GM18870 (cell line): ENCODE measurements around the gene ACMSD.

Source experiments
- ATAC-seq: cut with Tn5 transposase; IDR thresholded peaks from one replicate; pipeline ENCODE4 v1.9.1; 2021; ENCODE audit warnings: moderate library complexity; ENCODE audit not compliant: unreplicated experiment

Gene ACMSD

DNA sequence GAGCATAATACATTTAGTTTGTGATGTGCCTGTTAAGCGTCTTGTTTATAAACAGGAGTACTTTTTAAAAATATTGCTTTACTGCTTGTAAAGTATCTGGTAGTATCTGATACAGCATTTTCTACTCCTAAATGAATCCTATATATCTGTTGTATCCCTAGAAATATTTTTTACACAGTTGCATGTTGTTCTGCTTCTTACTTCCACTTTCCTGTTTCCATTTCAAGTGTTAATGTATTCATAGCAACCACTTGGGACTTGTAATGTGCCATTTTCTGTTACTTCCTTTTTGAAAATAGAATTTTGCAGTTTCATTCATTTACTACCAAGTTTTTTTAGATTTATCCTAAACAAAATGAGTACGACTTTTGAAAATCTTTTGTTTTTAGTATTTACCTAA lies 105.1 kb downstream of the ACMSD start:
- ATAC-seq = peak; percentile 94

DNA sequence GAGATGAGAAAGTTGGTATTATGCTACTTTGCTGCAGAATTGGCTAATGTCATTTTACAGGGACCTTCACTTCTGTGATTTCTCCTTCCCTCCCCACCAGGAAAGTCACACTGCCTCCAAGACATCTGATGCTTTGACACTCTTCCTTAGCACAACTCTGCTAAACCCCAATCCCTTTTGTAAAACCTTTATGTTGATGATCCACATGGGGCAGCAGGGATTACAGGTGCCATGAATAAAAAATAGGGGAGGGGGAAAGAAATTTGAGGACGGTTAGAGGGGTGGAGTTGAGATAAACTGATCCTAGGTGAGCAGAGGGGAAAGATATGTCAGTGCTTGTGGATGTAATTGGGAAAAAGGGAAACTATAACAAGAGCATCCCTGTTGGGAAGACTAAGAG lies 106.6 kb downstream of the ACMSD start:
- ATAC-seq = no peak

DNA sequence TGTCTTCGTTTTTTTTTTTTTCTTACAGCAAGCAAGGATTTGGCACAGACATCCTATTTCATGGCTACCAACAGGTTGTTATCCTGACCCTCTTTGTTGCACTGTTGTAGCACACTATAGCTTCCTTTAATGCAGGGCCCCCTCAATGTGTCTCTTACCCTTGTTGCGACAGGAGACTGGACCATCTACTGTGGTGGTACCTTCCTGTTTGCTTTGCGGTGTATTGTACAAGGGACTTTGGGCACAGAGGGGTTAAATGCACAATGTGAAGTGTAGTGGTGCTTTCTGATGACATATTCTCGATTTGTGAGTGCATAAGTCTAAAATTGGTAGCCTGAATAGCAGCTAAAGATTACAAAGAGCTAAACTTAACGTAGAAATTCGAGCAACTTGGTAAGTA lies 107.7 kb downstream of the ACMSD start:
- ATAC-seq = no peak

DNA sequence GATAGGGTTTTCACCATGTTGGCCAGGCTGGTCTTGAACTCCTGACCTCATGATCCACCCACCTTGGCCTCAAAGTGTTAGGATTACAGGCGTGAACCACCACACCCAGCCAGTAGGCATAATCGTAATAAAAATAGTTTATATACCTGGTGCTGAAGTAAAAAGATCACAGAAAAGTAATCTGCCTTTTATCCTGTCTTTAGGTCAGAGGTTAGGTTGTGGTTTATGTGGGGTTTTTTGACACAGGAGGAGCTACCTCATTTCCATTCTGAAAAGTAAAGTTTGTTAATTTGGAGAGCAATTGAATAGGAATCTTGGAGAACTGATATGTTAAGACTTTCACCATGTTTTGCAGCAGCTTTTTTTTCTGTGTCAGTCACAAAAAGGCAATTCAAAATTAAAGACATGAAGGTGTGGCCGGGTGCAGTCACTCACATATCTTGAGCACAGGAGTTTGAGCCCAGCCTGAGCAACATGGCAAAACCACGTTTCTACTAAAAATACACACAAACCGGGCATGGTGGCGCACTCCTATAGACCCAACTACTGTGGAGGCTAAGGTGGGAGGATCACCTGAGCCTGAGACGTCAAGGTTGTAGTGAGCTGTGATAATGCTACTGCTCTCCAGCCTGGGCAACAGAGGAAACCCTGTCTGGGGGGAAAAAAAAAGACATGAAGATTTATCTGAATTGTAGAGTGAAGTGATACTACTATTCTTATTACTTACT lies 111.7 kb downstream of the ACMSD start:
- ATAC-seq = no peak

DNA sequence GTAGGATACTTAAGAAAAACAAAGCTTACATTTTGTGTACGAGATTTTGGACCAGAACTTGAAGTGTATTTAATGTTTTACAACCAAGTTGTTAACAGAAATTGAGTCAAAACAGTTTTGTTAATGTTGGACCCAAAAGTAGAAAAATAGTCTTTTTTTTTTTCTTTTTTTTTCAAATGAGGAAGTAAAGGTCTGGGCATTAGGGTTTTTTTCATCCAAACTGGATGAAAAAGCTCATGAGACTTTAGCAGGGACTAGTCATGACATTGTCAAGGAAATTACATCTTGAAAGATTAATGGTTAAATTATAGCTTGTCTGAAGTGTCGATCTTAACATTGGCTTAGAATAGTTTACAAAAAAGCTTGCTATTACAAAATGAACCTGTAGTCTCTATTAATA lies 112.5 kb downstream of the ACMSD start:
- no peak for ATAC-seq
